HEK293 (cell line): ENCODE results near the gene BOD1L2.

Source experiments
- ZNF280D ChIP-seq: fragments of 450-650 bp; formaldehyde crosslinking; IDR thresholded peaks from 2 replicates; pipeline ENCODE4 v1.5.1; 2016; ENCODE audit warnings: missing biosample characterization, missing genetic modification characterization
- TF ChIP-seq, protein P1 (sequence below): fragments of 450-650 bp; formaldehyde crosslinking; IDR thresholded peaks from 2 replicates; pipeline ENCODE4 v1.5.1; 2016; ENCODE audit warnings: missing biosample characterization, missing genetic modification characterization

GRCh38 chr18:57135699-57136098 lies 11.2 kb upstream of the BOD1L2 start:
- TF ChIP-seq, protein P1, sequence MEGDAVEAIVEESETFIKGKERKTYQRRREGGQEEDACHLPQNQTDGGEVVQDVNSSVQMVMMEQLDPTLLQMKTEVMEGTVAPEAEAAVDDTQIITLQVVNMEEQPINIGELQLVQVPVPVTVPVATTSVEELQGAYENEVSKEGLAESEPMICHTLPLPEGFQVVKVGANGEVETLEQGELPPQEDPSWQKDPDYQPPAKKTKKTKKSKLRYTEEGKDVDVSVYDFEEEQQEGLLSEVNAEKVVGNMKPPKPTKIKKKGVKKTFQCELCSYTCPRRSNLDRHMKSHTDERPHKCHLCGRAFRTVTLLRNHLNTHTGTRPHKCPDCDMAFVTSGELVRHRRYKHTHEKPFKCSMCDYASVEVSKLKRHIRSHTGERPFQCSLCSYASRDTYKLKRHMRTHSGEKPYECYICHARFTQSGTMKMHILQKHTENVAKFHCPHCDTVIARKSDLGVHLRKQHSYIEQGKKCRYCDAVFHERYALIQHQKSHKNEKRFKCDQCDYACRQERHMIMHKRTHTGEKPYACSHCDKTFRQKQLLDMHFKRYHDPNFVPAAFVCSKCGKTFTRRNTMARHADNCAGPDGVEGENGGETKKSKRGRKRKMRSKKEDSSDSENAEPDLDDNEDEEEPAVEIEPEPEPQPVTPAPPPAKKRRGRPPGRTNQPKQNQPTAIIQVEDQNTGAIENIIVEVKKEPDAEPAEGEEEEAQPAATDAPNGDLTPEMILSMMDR (tag by site-specific recombination) = no peak
- TF ChIP-seq ZNF280D (tag by site-specific recombination) = no peak
